Measurements from ENCODE around the gene CEP104. TPM values are rescaled to one million over a fixed set of nuclear protein-coding genes. Genes with fewer than 3 reads are reported as not detected.

Gene CEP104
- total RNA-seq, 4 donors from 2014 or later = 16.1 to 56.7 (median 39.6) TPM

- Histone ChIP-seq H3K27me3 (no peaks in the 10 kb centered on the region), H3K9me3 (no peaks in the 10 kb centered on the region), H3K27ac (no peak overlapping the region), H3K4me3 (no peak overlapping the region), H3K4me1 (peaks cover 8% of the 10 kb centered on the region), H3K36me3 (peaks cover 94% of the 10 kb centered on the region)
- peak in 1 of 2 donors; percentile 9 for TF ChIP-seq CTCF (IDR thresholded peaks at IDR 0.05)
- no peak for TF ChIP-seq POLR2AphosphoS5 (IDR thresholded peaks at IDR 0.05)
- 85% methylated on average over 14 of the region's 14 CpGs for WGBS
- DNase-seq (ENCODE audit: low spot score in 2 of 2) = peak in 1 of 2 donors; percentile 43
Observed at GRCh38 chr1:3785456-3786157, 71.4 kb downstream of the CEP104 start.

GRCh38 chr1:3785045-3785444 lies 72.0 kb downstream of the CEP104 start:
- Histone ChIP-seq H3K4me3 (no peak overlapping the region), H3K4me1 (peaks cover 3% of the 10 kb centered on the region), H3K27ac (no peak overlapping the region), H3K27me3 (no peaks in the 10 kb centered on the region), H3K36me3 (peaks cover 95% of the 10 kb centered on the region), H3K9me3 (no peaks in the 10 kb centered on the region)
- peak in 1 of 2 donors; percentile 74 for DNase-seq (ENCODE audit: low spot score in 2 of 2)
- WGBS = 73% methylated on average over 11 of the region's 13 CpGs
- TF ChIP-seq CTCF (IDR thresholded peaks at IDR 0.05) (no peak), EP300 (IDR thresholded peaks at IDR 0.05) (no peak), POLR2A (IDR thresholded peaks at IDR 0.05) (no peak), POLR2AphosphoS5 (IDR thresholded peaks at IDR 0.05) (no peak)

GRCh38 chr1:3783651-3784474 lies 73.1 kb downstream of the CEP104 start:
- DNase-seq (ENCODE audit: low spot score in 2 of 2) = peak in 1 of 2 donors; percentile 83
- H3K27ac ChIP-seq = peak overlapping the region; percentile 20
- H3K4me1 ChIP-seq = no peaks in the 10 kb centered on the region
- no peak overlapping the region for H3K4me3 ChIP-seq
- no peaks in the 10 kb centered on the region for H3K9me3 ChIP-seq
- TF ChIP-seq EP300 (IDR thresholded peaks at IDR 0.05) = no peak
- no peak for TF ChIP-seq POLR2AphosphoS5 (IDR thresholded peaks at IDR 0.05)
- no peak for TF ChIP-seq POLR2A (IDR thresholded peaks at IDR 0.05)
- WGBS = 87% methylated on average over 29 of the region's 30 CpGs
- H3K27me3 ChIP-seq = no peaks in the 10 kb centered on the region
- H3K36me3 ChIP-seq = peaks cover 97% of the 10 kb centered on the region

- peaks cover 6% of the 10 kb centered on the region for H3K4me1 ChIP-seq
- no peaks in the 10 kb centered on the region for H3K27me3 ChIP-seq
- H3K4me3 ChIP-seq = no peak overlapping the region
- 70% methylated on average over 21 of the region's 21 CpGs for WGBS
- TF ChIP-seq POLR2AphosphoS5 (IDR thresholded peaks at IDR 0.05) = no peak
- no peak for TF ChIP-seq CTCF (IDR thresholded peaks at IDR 0.05)
- no peak overlapping the region for H3K27ac ChIP-seq
- no peaks in the 10 kb centered on the region for H3K9me3 ChIP-seq
- peak in 1 of 2 donors; percentile 83 for DNase-seq (ENCODE audit: low spot score in 2 of 2)
- H3K36me3 ChIP-seq = peaks cover 71% of the 10 kb centered on the region
Observed at GRCh38 chr1:3780901-3781300, 76.1 kb downstream of the CEP104 start.

GRCh38 chr1:3779912-3780416 lies 77.0 kb downstream of the CEP104 start:
- Histone ChIP-seq H3K4me3 (no peak overlapping the region), H3K4me1 (peaks cover 15% of the 10 kb centered on the region), H3K9me3 (no peaks in the 10 kb centered on the region), H3K27me3 (no peaks in the 10 kb centered on the region), H3K27ac (no peak overlapping the region), H3K36me3 (peaks cover 62% of the 10 kb centered on the region)
- WGBS = 91% methylated on average over 19 of the region's 20 CpGs
- no peak for DNase-seq (ENCODE audit: low spot score in 2 of 2)
- TF ChIP-seq POLR2AphosphoS5 (IDR thresholded peaks at IDR 0.05) (no peak), EP300 (IDR thresholded peaks at IDR 0.05) (no peak), CTCF (IDR thresholded peaks at IDR 0.05) (no peak), POLR2A (IDR thresholded peaks at IDR 0.05) (no peak)

Measured in suprapubic skin (tissue), 4 donors.